Measurements from ENCODE around the gene UBE2G2.

UBE2G2 gene

GRCh38 chr21:44723177-44724131 lies 78.2 kb downstream of the UBE2G2 start:
- FAIRE-seq, result no peak

- FAIRE-seq, result no peak
These were observed 78.9 kb downstream of the UBE2G2 start for GRCh38 chr21:44722731-44723130.

- no peak for FAIRE-seq
These were observed 81.5 kb downstream of the UBE2G2 start for GRCh38 chr21:44720170-44720569.
